ENCODE measurements around the gene SPR.

Gene SPR

DNA sequence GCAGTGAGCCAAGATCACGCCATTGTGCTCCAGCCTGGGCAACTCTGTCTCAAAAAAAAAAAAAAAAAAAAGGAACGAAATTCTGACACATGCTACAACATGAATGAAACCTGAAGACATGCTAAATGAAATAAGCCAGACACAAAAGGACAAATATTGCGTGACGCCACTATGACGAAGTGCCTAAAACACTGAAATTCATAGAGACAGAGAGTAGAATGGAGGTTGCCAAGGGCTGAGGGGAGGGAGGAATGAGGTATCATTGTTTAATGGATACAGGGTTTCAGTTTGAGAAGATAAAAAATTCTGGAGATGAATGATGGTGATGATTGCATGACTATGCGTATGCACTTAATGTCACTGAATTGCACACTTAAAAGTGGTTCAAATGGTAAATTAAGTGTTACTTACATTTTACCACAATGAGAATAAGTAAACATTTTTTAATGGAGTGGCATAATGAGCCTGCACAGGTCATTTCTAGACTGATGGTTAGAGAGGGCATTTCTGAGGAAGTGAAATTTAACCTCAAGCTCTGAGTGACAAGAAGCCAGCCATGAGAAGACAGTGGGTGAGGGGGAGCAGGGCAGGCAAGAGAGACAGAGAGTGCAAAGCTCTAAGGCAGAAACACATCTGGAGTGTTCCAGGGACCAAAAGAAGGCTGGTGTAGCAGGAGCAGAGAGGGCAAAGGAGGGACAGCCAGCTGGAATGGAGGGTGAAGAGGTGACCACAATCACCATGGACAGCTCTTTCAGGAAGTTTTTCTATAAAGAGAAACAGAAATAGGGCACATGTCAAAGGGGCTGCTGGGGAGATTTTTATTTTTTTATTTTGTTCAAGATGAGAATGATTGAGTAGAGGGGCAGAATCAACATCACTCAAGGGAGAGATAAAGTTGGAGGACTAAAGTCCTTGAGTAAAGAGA lies 40.8 kb upstream of the SPR start:
- no peak for TF ChIP-seq EZH2 (IDR thresholded peaks at IDR 0.05; ENCODE audit: borderline replicate concordance, low read depth, low read length, severe bottlenecking)
- TF ChIP-seq CTCF (IDR thresholded peaks at IDR 0.05; ENCODE audit: borderline replicate concordance, extremely low read depth, low read length, poor library complexity, severe bottlenecking) = no peak
- no peak overlapping the region for H2AFZ ChIP-seq (ENCODE audit: low read depth, low read length)
- H4K20me1 ChIP-seq (ENCODE audit: insufficient read depth, low read length) = no peaks in the 10 kb centered on the region
- no peaks in the 10 kb centered on the region for H3K4me1 ChIP-seq (ENCODE audit: insufficient read depth, low read length)
- no peaks in the 10 kb centered on the region for H3K36me3 ChIP-seq (ENCODE audit: insufficient read depth, low read length)
- H3K9me3 ChIP-seq (ENCODE audit: insufficient read depth, low read length, severe bottlenecking) = no peaks in the 10 kb centered on the region
- H3K27me3 ChIP-seq (ENCODE audit: insufficient read depth, low read length, poor library complexity) = peaks cover 6% of the 10 kb centered on the region
- no peaks in the 10 kb centered on the region for H3K79me2 ChIP-seq (ENCODE audit: insufficient read depth, low read length)
- DNase-seq = no peak
- H3K9ac ChIP-seq (ENCODE audit: low read depth, low read length) = no peak overlapping the region
- no peak overlapping the region for H3K4me2 ChIP-seq (ENCODE audit: insufficient read depth, low read length)
- H3K27ac ChIP-seq (ENCODE audit: low read length) = no peak overlapping the region
- H3K4me3 ChIP-seq (ENCODE audit: low read depth in 1 of 2, low read length in 2 of 2) = no peak overlapping the region
- ATAC-seq (ENCODE audit: insufficient read depth, low read depth) = no peak

DNA sequence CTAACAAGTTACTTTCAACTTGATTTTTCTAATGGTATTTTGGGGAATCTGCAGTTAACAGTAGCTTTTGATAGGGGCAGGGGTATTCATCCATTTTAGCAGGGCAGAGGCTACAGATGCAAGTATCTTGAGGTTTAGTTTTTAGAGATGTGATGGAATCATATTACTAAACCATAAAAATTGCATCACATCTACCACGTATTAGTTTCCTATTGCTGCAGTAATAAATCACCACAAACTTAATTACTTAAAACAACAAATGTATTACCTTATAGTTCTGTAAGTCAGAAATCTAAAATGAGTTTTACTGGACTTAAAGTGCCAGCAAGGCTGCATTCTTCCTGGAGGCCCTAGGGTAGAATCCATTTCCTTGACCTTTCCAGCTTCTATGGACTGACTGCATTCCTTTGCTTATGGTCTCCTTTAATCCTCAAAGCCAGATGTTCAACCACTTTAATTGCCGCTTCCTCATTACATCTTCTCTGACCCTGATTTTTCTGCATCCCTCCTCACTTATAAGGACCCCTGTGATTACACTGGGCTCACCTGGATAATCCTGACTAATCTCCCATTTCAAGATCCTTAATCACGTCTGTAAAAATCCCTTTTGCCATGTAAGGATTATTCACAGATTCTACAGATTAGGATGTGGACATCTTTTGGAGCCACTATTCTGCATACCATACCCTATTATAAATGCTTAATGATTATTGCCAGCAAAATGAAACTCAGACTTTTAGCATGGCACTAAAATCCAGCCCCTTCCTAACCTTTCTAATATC lies 39.5 kb upstream of the SPR start:
- no peak for DNase-seq
- H3K9me3 ChIP-seq (ENCODE audit: insufficient read depth, low read length, severe bottlenecking) = no peaks in the 10 kb centered on the region
- no peak overlapping the region for H3K27ac ChIP-seq (ENCODE audit: low read length)
- H2AFZ ChIP-seq (ENCODE audit: low read depth, low read length) = no peak overlapping the region
- H3K79me2 ChIP-seq (ENCODE audit: insufficient read depth, low read length) = no peaks in the 10 kb centered on the region
- H4K20me1 ChIP-seq (ENCODE audit: insufficient read depth, low read length) = no peaks in the 10 kb centered on the region
- TF ChIP-seq CTCF (IDR thresholded peaks at IDR 0.05; ENCODE audit: borderline replicate concordance, extremely low read depth, low read length, poor library complexity, severe bottlenecking) = no peak
- TF ChIP-seq EZH2 (IDR thresholded peaks at IDR 0.05; ENCODE audit: borderline replicate concordance, low read depth, low read length, severe bottlenecking) = no peak
- no peak overlapping the region for H3K4me2 ChIP-seq (ENCODE audit: insufficient read depth, low read length)
- peaks cover 6% of the 10 kb centered on the region for H3K27me3 ChIP-seq (ENCODE audit: insufficient read depth, low read length, poor library complexity)
- no peaks in the 10 kb centered on the region for H3K4me1 ChIP-seq (ENCODE audit: insufficient read depth, low read length)
- H3K9ac ChIP-seq (ENCODE audit: low read depth, low read length) = no peak overlapping the region
- H3K36me3 ChIP-seq (ENCODE audit: insufficient read depth, low read length) = no peaks in the 10 kb centered on the region
- H3K4me3 ChIP-seq (ENCODE audit: low read depth in 1 of 2, low read length in 2 of 2) = no peak overlapping the region
- ATAC-seq (ENCODE audit: insufficient read depth, low read depth) = no peak

GRCh38 chr2:72848436-72849137 lies 38.6 kb upstream of the SPR start:
- Histone ChIP-seq H2AFZ (ENCODE audit: low read depth, low read length) (no peak overlapping the region), H3K79me2 (ENCODE audit: insufficient read depth, low read length) (no peaks in the 10 kb centered on the region)

More at GRCh38 chr2:72848436-72849137, 38.6 kb upstream of the SPR start:
- peaks cover 6% of the 10 kb centered on the region for H3K27me3 ChIP-seq (ENCODE audit: insufficient read depth, low read length, poor library complexity)
- H3K9ac ChIP-seq (ENCODE audit: low read depth, low read length) = no peak overlapping the region
- H3K4me2 ChIP-seq (ENCODE audit: insufficient read depth, low read length) = no peak overlapping the region
- no peak overlapping the region for H3K4me3 ChIP-seq (ENCODE audit: low read depth in 1 of 2, low read length in 2 of 2)
- no peaks in the 10 kb centered on the region for H4K20me1 ChIP-seq (ENCODE audit: insufficient read depth, low read length)
- ATAC-seq (ENCODE audit: insufficient read depth, low read depth) = no peak
- H3K4me1 ChIP-seq (ENCODE audit: insufficient read depth, low read length) = no peaks in the 10 kb centered on the region
- TF ChIP-seq EZH2 (IDR thresholded peaks at IDR 0.05; ENCODE audit: borderline replicate concordance, low read depth, low read length, severe bottlenecking) (no peak), CTCF (IDR thresholded peaks at IDR 0.05; ENCODE audit: borderline replicate concordance, extremely low read depth, low read length, poor library complexity, severe bottlenecking) (no peak)
- H3K9me3 ChIP-seq (ENCODE audit: insufficient read depth, low read length, severe bottlenecking) = no peaks in the 10 kb centered on the region
- H3K27ac ChIP-seq (ENCODE audit: low read length) = no peak overlapping the region
- no peaks in the 10 kb centered on the region for H3K36me3 ChIP-seq (ENCODE audit: insufficient read depth, low read length)
- DNase-seq = no peak
